Cardiac septum (tissue), 1 donor: Measurements from ENCODE around the gene TMX3. TPM values are rescaled to one million over a fixed set of nuclear protein-coding genes. Genes with fewer than 3 reads are reported as not detected.

Experiments used
- DNase-seq: peaks from one replicate; pipeline ENCODE4 v3.0.0-alpha.2; 2020; ENCODE audit warnings: low spot score
- intact Hi-C: fragments of 100-400 bp; cut with DNase I; formaldehyde crosslinking; loops from one replicate; pipeline ENCODE4 v1.14.0; 2022
- total RNA-seq: library from RNA; stranded (reverse); fragmentation: NEBNext Ultra II Directional; extraction: Animal tissue kit (Norgen Biotek cat#: 25700); gene quantifications from one replicate; pipeline ENCODE4 v1.2.1, GENCODE V29; 2021
- donor health status: DM: no; HTN: no; CAD: no.

TMX3 gene
- total RNA-seq, 1 donor from 2014 or later, result 33.2 TPM

GRCh38 chr18:68714366-68714711 is 569 bp downstream of the TMX3 start:
- intact Hi-C loops, result no loop called here
- DNase-seq, result no peak

GRCh38 chr18:68713796-68714195 is 1.1 kb downstream of the TMX3 start:
- DNase-seq, result no peak
- intact Hi-C loops, result no loop called here

- intact Hi-C loops, result no loop called here
- no peak for DNase-seq
Measured at GRCh38 chr18:68713131-68713530, 1.8 kb downstream of the TMX3 start.

GRCh38 chr18:68707646-68708045 is 7.3 kb downstream of the TMX3 start:
- DNase-seq, result no peak
- intact Hi-C loops, result no loop called here

DNA sequence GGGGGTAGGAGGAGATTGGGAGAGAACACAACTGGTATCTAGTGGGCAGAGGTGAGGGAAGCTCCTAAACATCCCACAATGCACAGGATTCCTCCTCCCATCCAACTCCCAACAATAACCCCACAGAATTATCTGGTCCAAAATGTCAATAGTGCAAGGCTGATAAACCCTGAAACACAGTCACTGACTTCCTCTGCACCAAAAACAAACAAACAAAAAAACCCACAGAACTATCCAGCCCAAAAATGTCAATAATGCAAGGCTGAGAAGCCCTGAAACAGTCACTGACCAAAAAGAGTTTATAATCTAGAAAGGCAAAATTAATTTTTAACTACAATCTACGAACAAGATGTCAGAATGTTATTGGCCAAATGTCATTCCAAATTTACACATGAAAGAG is 9.8 kb downstream of the TMX3 start:
- intact Hi-C loops, result no loop called here
- DNase-seq, result no peak

DNA sequence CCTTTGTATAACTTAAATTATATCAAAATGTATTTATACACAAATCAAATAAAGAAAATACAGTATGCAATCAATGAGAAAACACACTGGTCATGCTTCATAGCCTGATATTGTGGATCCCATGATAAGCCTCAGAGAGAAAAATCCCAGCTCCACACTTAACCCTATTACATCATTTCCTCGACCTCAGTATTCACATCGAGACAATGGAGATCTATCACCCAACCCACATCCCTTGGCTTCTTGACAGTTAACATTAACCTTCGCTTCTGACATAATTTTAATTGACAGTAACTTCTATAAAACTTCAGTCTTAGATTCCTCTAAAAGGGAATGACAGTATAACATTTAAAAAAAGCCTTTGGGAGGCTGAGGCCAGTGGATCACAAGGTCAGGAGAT is 11.6 kb downstream of the TMX3 start:
- intact Hi-C loops, result no loop called here
- DNase-seq, result no peak

DNA sequence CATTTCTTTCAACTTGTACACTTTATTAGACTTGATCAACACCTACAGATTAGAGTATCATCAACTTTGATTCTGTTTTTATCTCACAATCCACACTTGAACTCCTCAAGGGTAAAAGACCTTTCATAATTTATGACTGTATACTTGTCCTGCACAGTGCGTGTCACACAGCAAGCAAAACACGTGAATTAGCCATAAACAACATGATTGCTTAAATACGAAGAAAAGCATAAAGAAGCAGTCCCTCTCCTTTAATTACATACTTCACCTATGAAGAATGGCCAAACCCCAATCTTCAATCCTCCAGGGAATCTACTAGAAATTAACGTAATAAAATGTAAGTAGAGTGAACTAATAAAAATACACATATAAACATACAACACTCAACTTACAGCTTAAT is 13.6 kb downstream of the TMX3 start:
- DNase-seq, result no peak
- intact Hi-C loops, result no loop called here

GRCh38 chr18:68699043-68699442 is 15.9 kb downstream of the TMX3 start:
- intact Hi-C loops, result no loop called here
- no peak for DNase-seq

GRCh38 chr18:68696937-68697336 is 18.0 kb downstream of the TMX3 start:
- DNase-seq, result no peak
- intact Hi-C loops, result no loop called here

GRCh38 chr18:68694316-68694715 is 20.6 kb downstream of the TMX3 start:
- DNase-seq, result no peak
- intact Hi-C loops, result no loop called here

- no peak for DNase-seq
Measured at GRCh38 chr18:68693091-68693815, 21.7 kb downstream of the TMX3 start.

DNA sequence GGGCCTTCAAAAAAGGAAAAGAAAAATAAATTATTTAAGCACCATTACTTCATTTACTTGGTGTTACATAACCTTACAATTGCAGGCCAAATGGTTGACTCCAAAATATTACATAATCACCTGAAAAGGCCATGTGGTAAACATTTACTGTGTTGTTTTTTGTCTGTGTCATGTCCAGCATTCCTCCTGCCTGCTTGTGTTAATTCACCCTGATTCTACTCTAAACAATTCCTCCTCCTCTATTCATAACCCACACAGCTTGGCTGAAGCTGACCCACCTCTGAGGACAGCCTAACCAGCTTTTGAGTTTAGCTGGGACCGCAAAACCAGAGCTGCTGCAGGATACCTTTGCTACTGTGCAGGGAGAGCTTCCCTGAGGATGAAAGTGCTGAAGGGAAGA is 35.4 kb downstream of the TMX3 start:
- intact Hi-C loops, result no loop called here

More at GRCh38 chr18:68693091-68693815, 21.7 kb downstream of the TMX3 start:
- intact Hi-C loops, result no loop called here

GRCh38 chr18:68676913-68677312 is 38.0 kb downstream of the TMX3 start:
- DNase-seq, result no peak
- intact Hi-C loops, result no loop called here

More for the DNA sequence above, 35.4 kb downstream of the TMX3 start:
- no peak for DNase-seq

GRCh38 chr18:68667121-68667520 is 47.8 kb downstream of the TMX3 start:
- no peak for DNase-seq
- intact Hi-C loops, result loop anchor here (10.0 kb wide), 2 partner anchors 68 to 1152 kb away; partner anchors contain the start of gene DSEL

DNA sequence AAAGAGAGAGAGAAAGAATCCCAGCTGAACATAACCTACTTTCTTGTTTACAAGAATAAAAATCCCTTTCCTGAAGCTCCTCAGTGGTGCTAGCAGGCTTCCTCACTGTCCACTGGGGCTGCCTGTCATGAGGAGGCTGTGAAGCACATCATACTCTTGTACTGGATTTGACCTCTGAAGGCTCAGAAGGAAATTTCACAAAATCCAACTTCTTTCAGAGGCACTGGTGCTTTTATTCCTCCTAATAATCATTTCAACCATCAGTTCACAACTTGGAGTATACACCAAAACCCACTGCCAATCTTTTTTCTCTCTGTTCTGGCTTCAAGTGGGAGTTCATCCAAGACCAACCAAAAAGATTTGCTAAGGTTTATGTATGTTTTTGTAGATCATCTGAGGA is 48.5 kb downstream of the TMX3 start:
- DNase-seq, result no peak
- intact Hi-C loops, result loop anchor here (10.0 kb wide), 2 partner anchors 68 to 1152 kb away; partner anchors contain the start of gene DSEL

GRCh38 chr18:68665628-68666027 is 49.3 kb downstream of the TMX3 start:
- intact Hi-C loops, result loop anchor here (10.0 kb wide), 2 partner anchors 69 to 1151 kb away; partner anchors contain the start of gene DSEL
- DNase-seq, result no peak

DNA sequence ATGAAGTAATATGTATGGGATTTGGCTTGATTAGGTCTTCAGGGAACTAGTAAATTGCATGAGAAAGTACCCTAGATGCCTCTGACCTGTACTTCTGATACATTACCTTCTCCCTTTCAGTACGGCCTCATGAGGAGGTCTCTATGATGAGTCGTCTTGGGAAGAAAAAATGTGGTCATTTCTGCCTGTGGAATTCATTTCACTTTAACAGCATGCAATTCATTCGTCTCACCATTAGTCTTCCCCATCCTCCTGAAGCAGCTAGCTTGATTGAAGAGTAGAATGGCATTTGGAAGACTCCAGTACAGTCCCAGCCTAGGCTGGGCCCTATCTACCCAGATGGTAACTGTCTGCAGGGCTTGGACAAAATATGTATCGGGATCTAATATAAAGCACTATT is 52.2 kb downstream of the TMX3 start:
- DNase-seq, result no peak

GRCh38 chr18:68660354-68661183 is 54.3 kb downstream of the TMX3 start:
- no peak for DNase-seq

More for the DNA sequence above, 52.2 kb downstream of the TMX3 start:
- intact Hi-C loops, result loop anchor here (10.0 kb wide), 2 partner anchors 72 to 1148 kb away; partner anchors contain the start of gene DSEL

GRCh38 chr18:68648191-68648590 is 66.7 kb downstream of the TMX3 start:
- DNase-seq, result no peak
- intact Hi-C loops, result no loop called here

More at GRCh38 chr18:68660354-68661183, 54.3 kb downstream of the TMX3 start:
- intact Hi-C loops, result loop anchor here (10.0 kb wide), 2 partner anchors 74 to 1146 kb away; partner anchors contain the start of gene DSEL

DNA sequence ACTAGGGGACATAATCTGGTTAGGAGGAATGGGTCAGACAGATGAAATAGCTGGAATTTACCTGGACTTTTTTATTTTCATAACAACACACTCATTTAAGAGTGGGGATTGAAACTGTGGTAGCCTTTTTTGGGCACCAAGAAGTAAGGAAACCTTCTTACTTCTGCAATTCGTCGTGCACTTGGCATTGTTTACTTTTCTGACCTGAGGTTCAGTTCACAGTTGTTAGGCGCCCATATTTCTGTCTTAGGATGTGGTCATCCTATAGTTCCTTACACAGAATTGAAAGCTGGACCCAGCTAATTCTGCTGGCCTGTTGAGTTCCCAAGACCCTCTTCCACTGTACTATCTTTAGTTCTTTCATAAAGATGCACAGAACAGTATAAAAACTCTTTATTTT is 72.9 kb downstream of the TMX3 start:
- DNase-seq, result no peak

GRCh38 chr18:68640861-68641260 is 74.0 kb downstream of the TMX3 start:
- DNase-seq, result no peak
- intact Hi-C loops, result no loop called here

More for the DNA sequence above, 72.9 kb downstream of the TMX3 start:
- intact Hi-C loops, result no loop called here
